Measurements from ENCODE around the gene SH2D3C.

The SH2D3C gene

GRCh38 chr9:127778280-127779135 lies at the start of gene SH2D3C:
TSS of gene SH2D3C (minus strand) at chr9:127778666. CDS start at chr9:127778627, 39 bp downstream.
- DNase-seq (ENCODE audit: low spot score), result no peak

- DNase-seq (ENCODE audit: low spot score), result no peak
Observed at GRCh38 chr9:127826253-127826913, 47.9 kb upstream of the SH2D3C start.

- DNase-seq (ENCODE audit: low spot score), result peak; percentile 81
Observed at GRCh38 chr9:127825319-127826051, 47.0 kb upstream of the SH2D3C start.

- no peak for DNase-seq (ENCODE audit: low spot score)
Observed at GRCh38 chr9:127822108-127822507, 43.6 kb upstream of the SH2D3C start.

- DNase-seq (ENCODE audit: low spot score), result no peak
Observed at GRCh38 chr9:127818574-127818973, 40.1 kb upstream of the SH2D3C start.

GRCh38 chr9:127817881-127818434 lies 39.5 kb upstream of the SH2D3C start:
- DNase-seq (ENCODE audit: low spot score), result peak; percentile 65

GRCh38 chr9:127816728-127817127 lies 38.3 kb upstream of the SH2D3C start:
- no peak for DNase-seq (ENCODE audit: low spot score)

- no peak for DNase-seq (ENCODE audit: low spot score)
Observed at GRCh38 chr9:127816362-127816725, 37.9 kb upstream of the SH2D3C start.

- DNase-seq (ENCODE audit: low spot score), result no peak
Observed at GRCh38 chr9:127815512-127816361, 37.3 kb upstream of the SH2D3C start.

- no peak for DNase-seq (ENCODE audit: low spot score)
Observed at GRCh38 chr9:127814619-127815511, 36.4 kb upstream of the SH2D3C start.

GRCh38 chr9:127813686-127814226 lies 35.3 kb upstream of the SH2D3C start:
- no peak for DNase-seq (ENCODE audit: low spot score)

GRCh38 chr9:127812936-127813675 lies 34.6 kb upstream of the SH2D3C start:
- DNase-seq (ENCODE audit: low spot score), result no peak

GRCh38 chr9:127812011-127812410 lies 33.5 kb upstream of the SH2D3C start:
- DNase-seq (ENCODE audit: low spot score), result no peak

- DNase-seq (ENCODE audit: low spot score), result no peak
Observed at GRCh38 chr9:127810378-127811187, 32.1 kb upstream of the SH2D3C start.

- no peak for DNase-seq (ENCODE audit: low spot score)
Observed at GRCh38 chr9:127809540-127810377, 31.3 kb upstream of the SH2D3C start.

- DNase-seq (ENCODE audit: low spot score), result no peak
Observed at GRCh38 chr9:127809002-127809539, 30.6 kb upstream of the SH2D3C start.

GRCh38 chr9:127808347-127809001 lies 30.0 kb upstream of the SH2D3C start:
- peak; percentile 17 for DNase-seq (ENCODE audit: low spot score)
